ACHN (cell line): Measurements from ENCODE around the gene EXPH5.

ENCODE experiments used
- DNase-seq: peaks from one replicate; pipeline ENCODE4 v3.0.0-alpha.2; 2015
- in situ Hi-C: cut with HindIII; loops from 2 replicates; pipeline ENCODE4 v1.10.0; 2017; ENCODE audit warnings: low sequenced_read_pairs, low pct_ligation_motif_present, low pct_unique_long_range_greater_than_20kb

The EXPH5 gene

GRCh38 chr11:108497317-108498045, 96.1 kb downstream of the EXPH5 start:
- DNase-seq: peak; percentile 93
- in situ Hi-C loops: no loop called here

GRCh38 chr11:108496643-108497256, 96.8 kb downstream of the EXPH5 start:
- in situ Hi-C loops: no loop called here
- DNase-seq: no peak

GRCh38 chr11:108495326-108495725, 98.2 kb downstream of the EXPH5 start:
- no peak for DNase-seq
- in situ Hi-C loops: no loop called here

- in situ Hi-C loops: no loop called here
- DNase-seq: no peak
These were observed 99.4 kb downstream of the EXPH5 start for GRCh38 chr11:108494182-108494581.

GRCh38 chr11:108491936-108492335, 101.6 kb downstream of the EXPH5 start:
- in situ Hi-C loops: no loop called here
- no peak for DNase-seq

GRCh38 chr11:108486828-108487227, 106.7 kb downstream of the EXPH5 start:
- DNase-seq: no peak
- in situ Hi-C loops: no loop called here

GRCh38 chr11:108486331-108486730, 107.2 kb downstream of the EXPH5 start:
- in situ Hi-C loops: no loop called here
- DNase-seq: no peak

- in situ Hi-C loops: no loop called here
- DNase-seq: no peak
These were observed 110.4 kb downstream of the EXPH5 start for GRCh38 chr11:108483163-108483562.

- in situ Hi-C loops: no loop called here
- no peak for DNase-seq
These were observed 118.7 kb downstream of the EXPH5 start for GRCh38 chr11:108474664-108475463.

- DNase-seq: no peak
- in situ Hi-C loops: no loop called here
These were observed 120.9 kb downstream of the EXPH5 start for GRCh38 chr11:108472681-108473080.

- DNase-seq: no peak
These were observed 125.1 kb downstream of the EXPH5 start for GRCh38 chr11:108468478-108468864.

GRCh38 chr11:108467091-108467823, 126.3 kb downstream of the EXPH5 start, which contains the start of gene C11orf65:
TSS of gene C11orf65 (minus strand) at chr11:108467529. CDS start at chr11:108461559, 5,970 bp downstream.
- in situ Hi-C loops: no loop called here
- peak; percentile 94 for DNase-seq

More at GRCh38 chr11:108468478-108468864, 125.1 kb downstream of the EXPH5 start:
- in situ Hi-C loops: no loop called here

GRCh38 chr11:108466405-108466804, 127.2 kb downstream of the EXPH5 start:
- in situ Hi-C loops: no loop called here
- no peak for DNase-seq
